ELF-1 (cell line): ENCODE measurements around the gene AAK1.
"Not testable (repeated sequence)": the region's sequence is repeated elsewhere in the genome, so short reads cannot be mapped to it uniquely, and the experiment has no call there.

Source experiments
- DNase-seq: peaks from one replicate; pipeline ENCODE4 v3.0.0-alpha.2; 2016; ENCODE audit warnings: low read depth, low spot score

AAK1 gene

DNA sequence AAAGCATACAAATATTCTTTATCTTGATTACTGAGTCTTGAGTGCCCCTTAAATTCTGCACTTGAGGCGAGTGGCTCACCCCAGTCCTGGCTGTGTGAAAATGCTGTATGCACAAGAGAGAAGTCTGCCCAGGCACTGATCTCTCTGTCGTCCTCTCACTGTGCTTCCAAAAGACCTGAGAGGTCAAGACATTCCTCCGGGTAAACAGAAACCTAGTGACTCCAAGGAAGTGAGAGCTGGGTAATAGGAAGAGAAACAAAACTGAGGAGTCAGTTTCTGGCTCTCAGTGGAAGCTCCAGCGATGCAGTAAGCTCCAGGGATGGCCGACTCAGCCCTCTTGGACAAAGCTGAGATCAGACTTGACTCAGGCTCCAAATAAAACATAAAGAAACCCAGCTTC lies 70.9 kb downstream of the AAK1 start:
- DNase-seq = no peak

DNA sequence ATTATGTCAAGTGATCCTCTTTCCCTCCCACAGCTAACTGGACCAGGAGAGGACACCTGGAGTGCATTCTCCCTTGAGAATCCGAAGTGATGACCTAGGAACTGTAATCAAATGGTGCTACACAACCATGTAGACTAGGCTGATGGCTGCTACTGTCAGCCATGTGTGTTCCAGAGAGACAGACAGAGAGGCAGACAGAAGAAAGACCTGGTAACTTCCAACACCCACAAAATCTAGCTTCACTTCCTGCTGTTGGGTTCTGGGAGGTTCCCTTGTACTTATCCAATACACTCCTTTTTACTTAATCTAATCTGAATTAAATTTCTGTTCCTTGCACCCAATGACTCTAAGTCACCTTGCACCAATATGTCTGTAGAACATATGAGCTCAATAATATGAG lies 72.3 kb downstream of the AAK1 start:
- no peak for DNase-seq

GRCh38 chr2:69570474-69570873 lies 73.1 kb downstream of the AAK1 start:
- no peak for DNase-seq

- DNase-seq = no peak
These were observed 75.6 kb downstream of the AAK1 start for GRCh38 chr2:69567909-69568300.

- DNase-seq = no peak
These were observed 76.2 kb downstream of the AAK1 start for GRCh38 chr2:69567157-69567908.

GRCh38 chr2:69566669-69567068 lies 76.9 kb downstream of the AAK1 start:
- DNase-seq = no peak

- peak; percentile 82 for DNase-seq
These were observed 78.1 kb downstream of the AAK1 start for GRCh38 chr2:69565431-69565839.

GRCh38 chr2:69564604-69565003 lies 78.9 kb downstream of the AAK1 start:
- DNase-seq = peak; percentile 24

GRCh38 chr2:69563021-69563420 lies 80.5 kb downstream of the AAK1 start:
- no peak for DNase-seq

GRCh38 chr2:69561101-69561500 lies 82.4 kb downstream of the AAK1 start:
- no peak for DNase-seq

- no peak for DNase-seq
These were observed 83.4 kb downstream of the AAK1 start for GRCh38 chr2:69560147-69560482.

DNA sequence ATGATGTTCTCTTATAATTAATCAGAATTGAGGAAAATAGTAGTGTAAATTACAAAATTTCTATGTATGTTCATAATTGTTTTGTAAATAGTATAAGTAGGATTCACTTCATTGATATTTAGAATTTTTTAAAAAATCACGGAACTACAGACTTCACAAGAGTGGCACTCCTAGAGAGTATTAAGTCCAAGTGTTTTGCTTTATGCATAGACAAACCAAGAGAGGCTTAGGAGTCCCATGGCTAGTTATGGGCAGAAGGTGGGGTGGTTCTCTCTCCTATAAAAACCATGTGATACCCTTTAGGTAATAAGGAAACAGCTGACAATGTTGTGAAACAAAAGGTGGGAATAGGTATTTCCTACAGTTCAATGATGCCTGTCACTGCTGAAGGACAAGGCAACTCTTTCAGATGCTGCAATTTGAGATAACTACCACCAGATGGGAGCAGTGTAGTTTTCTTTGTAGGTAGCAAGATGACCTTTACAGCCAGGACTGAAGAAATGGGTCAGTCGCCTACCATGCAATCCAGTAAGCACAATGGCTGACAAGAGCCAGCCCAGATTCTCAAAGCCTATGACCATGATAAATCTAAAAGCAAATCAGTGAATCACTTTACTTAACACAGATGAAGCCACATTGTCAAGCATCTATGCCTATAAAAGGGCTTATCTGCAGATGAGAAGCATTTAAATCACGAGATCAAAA lies 83.9 kb downstream of the AAK1 start:
- DNase-seq = peak; percentile 64

GRCh38 chr2:69556008-69556407 lies 87.5 kb downstream of the AAK1 start:
- no peak for DNase-seq

GRCh38 chr2:69554981-69555380 lies 88.6 kb downstream of the AAK1 start:
- no peak for DNase-seq

- no peak for DNase-seq
These were observed 89.0 kb downstream of the AAK1 start for GRCh38 chr2:69554568-69554967.

DNA sequence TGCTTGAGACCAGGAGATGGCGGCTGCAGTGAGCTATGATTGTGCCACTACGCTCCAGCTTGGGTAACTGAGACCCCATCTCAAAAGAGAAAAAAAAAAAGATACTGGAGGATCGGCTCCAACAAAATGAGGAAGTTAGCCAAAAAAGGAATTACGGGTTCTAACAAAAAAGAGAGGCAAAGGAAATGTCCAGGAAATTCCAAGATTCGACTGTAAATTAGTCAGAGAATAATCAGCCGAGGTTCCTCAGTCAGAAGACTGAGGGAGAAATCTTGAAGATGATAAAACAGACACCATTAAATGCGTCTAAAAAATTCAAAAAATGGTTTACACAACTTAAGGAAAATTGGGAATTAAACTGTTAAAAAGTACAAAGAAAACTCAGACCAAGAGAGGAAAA lies 89.5 kb downstream of the AAK1 start:
- DNase-seq = no peak

DNA sequence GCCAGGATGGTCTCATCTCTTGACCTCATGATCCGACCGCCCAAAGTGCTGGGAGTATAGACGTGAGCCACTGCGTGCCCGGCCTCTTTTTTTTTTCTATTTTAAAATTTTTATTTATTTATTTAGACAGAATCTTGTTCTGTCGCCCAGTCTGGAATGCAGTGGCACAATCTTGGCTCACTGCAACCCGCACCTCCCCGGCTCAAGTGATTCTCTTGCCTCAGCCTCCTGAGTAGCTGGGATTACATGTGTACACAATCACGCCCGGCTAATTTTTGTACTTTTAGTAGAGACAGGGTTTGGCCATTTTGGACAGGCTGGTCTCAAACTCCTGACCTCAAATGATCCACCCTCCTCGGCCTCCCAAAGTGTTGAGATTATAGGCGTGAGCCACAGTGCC lies 93.0 kb downstream of the AAK1 start:
- DNase-seq = not testable (repeated sequence)

DNA sequence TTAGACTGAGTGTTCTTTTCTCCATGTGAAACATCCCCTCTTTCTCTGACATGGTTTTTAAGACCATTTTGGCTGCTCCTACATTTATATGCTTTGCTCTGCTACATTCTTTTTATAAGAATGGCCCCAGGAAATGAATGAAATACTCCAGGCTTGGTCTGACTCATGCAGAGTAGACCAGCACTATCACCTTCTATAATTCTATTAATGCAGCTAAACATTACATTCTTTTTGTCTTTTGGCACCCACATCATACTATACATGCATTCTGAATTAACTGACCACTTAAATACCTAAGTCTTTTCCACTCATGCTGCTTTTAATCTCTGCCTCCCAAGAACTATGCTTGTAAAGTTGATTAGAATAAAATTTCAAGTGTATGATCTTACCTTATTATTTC lies 94.1 kb downstream of the AAK1 start:
- no peak for DNase-seq

- no peak for DNase-seq
These were observed 95.4 kb downstream of the AAK1 start for GRCh38 chr2:69547984-69548715.

GRCh38 chr2:69546646-69547045 lies 96.9 kb downstream of the AAK1 start:
- no peak for DNase-seq

- DNase-seq = no peak
These were observed 98.0 kb downstream of the AAK1 start for GRCh38 chr2:69545477-69545932.

- DNase-seq = no peak
These were observed 98.6 kb downstream of the AAK1 start for GRCh38 chr2:69544951-69545350.

- DNase-seq = no peak
These were observed 104.0 kb downstream of the AAK1 start for GRCh38 chr2:69539549-69539908.
